HEK293 (cell line): ENCODE measurements around the gene FKBP14.

Experiments used
- CTCF ChIA-PET: fragments of 350-600 bp; formaldehyde crosslinking; extraction: SDS; loops from one replicate; lab custom pipeline; 2021; ENCODE audit warnings: antibody characterized with exemption; lab: Yijun Ruan, JAX
- POLR2A ChIA-PET: fragments of 300-600 bp; formaldehyde crosslinking; extraction: SDS; loops from one replicate; lab custom pipeline; 2020; ENCODE audit warnings: antibody characterized with exemption, inconsistent platforms; lab: Yijun Ruan, JAX
- H3K27ac ChIP-seq: fragments of 200-500 bp; sonication (Bioruptor generic); 2 replicates; pipeline ENCODE4 v1.5.1; 2014; ENCODE audit warnings: low read depth, low read length, control low read depth, inconsistent platforms; ENCODE audit errors: extremely low read depth
- H3K36me3 ChIP-seq, 2 experiments: fragments of 200-500 bp in 1 of 2; sonication (Bioruptor generic) in 1 of 2; 1 replicate in 1 of 2; 2 replicates in 1 of 2; pipeline ENCODE4 v1.5.1; 2014 to 2017; ENCODE audit warnings: inconsistent platforms in 2 of 2, low read length in 2 of 2; ENCODE audit not compliant: control insufficient read depth in 2 of 2, insufficient read depth in 1 of 2
- H3K4me1 ChIP-seq: fragments of 200-500 bp; sonication (Bioruptor generic); 2 replicates; pipeline ENCODE4 v1.5.1; 2014; ENCODE audit warnings: mild to moderate bottlenecking, low read length, inconsistent platforms; ENCODE audit not compliant: control insufficient read depth, insufficient read depth
- H3K4me3 ChIP-seq: 2 replicates; pipeline ENCODE4 v1.5.1; 2011; ENCODE audit warnings: low read depth, mild to moderate bottlenecking, control low read depth, low read length, moderate library complexity
- H3K9me3 ChIP-seq: fragments of 200-500 bp; sonication (Bioruptor generic); 2 replicates; pipeline ENCODE4 v1.5.1; 2014; ENCODE audit warnings: low read depth, low read length, inconsistent platforms; ENCODE audit not compliant: control insufficient read depth, insufficient read depth
- CTCF ChIP-seq: fragments of 450-650 bp; formaldehyde crosslinking; IDR thresholded peaks from 2 replicates; pipeline ENCODE4 v1.5.1; 2016; ENCODE audit warnings: missing biosample characterization, missing genetic modification characterization
- GFI1B ChIP-seq: fragments of 450-650 bp; formaldehyde crosslinking; IDR thresholded peaks from 2 replicates; pipeline ENCODE4 v1.5.1; 2016; ENCODE audit warnings: missing biosample characterization, missing genetic modification characterization
- GLIS1 ChIP-seq: fragments of 450-650 bp; formaldehyde crosslinking; IDR thresholded peaks from 2 replicates; pipeline ENCODE4 v1.5.1; 2016; ENCODE audit warnings: missing biosample characterization, missing genetic modification characterization
- MEIS1 ChIP-seq: sonication (generic); formaldehyde crosslinking; IDR thresholded peaks from 2 replicates; pipeline ENCODE4 v1.8.1; 2022; ENCODE audit warnings: missing genetic modification reagents, mild to moderate bottlenecking, borderline replicate concordance
- PBX3 ChIP-seq: sonication (generic); formaldehyde crosslinking; IDR thresholded peaks from 2 replicates; pipeline ENCODE4 v1.8.1; 2022; ENCODE audit warnings: mild to moderate bottlenecking, moderate library complexity, missing genetic modification reagents
- RBAK ChIP-seq: fragments of 450-650 bp; formaldehyde crosslinking; IDR thresholded peaks from 2 replicates; pipeline ENCODE4 v1.5.1; 2016; ENCODE audit warnings: missing biosample characterization, missing genetic modification characterization
- ZBTB11 ChIP-seq: fragments of 450-650 bp; formaldehyde crosslinking; conservative IDR thresholded peaks from 2 replicates; pipeline ENCODE4 v1.5.1; 2016; ENCODE audit warnings: low read depth, missing biosample characterization, missing genetic modification characterization
- ZBTB8A ChIP-seq: fragments of 450-650 bp; formaldehyde crosslinking; IDR thresholded peaks from 2 replicates; pipeline ENCODE4 v1.5.1; 2016; ENCODE audit warnings: missing biosample characterization, missing genetic modification characterization
- ZEB2 ChIP-seq: fragments of 450-650 bp; formaldehyde crosslinking; IDR thresholded peaks from 2 replicates; pipeline ENCODE4 v1.5.1; 2016; ENCODE audit warnings: missing biosample characterization, missing genetic modification characterization
- ZIC2 ChIP-seq: fragments of 450-650 bp; formaldehyde crosslinking; IDR thresholded peaks from 2 replicates; pipeline ENCODE4 v1.5.1; 2016; ENCODE audit warnings: missing biosample characterization, missing genetic modification characterization
- ZNF121 ChIP-seq: fragments of 450-650 bp; formaldehyde crosslinking; IDR thresholded peaks from 2 replicates; pipeline ENCODE4 v1.5.1; 2016; ENCODE audit warnings: missing biosample characterization, missing genetic modification characterization
- ZNF248 ChIP-seq: fragments of 450-650 bp; formaldehyde crosslinking; IDR thresholded peaks from 2 replicates; pipeline ENCODE4 v1.5.1; 2017; ENCODE audit warnings: missing biosample characterization, missing genetic modification characterization
- ZNF26 ChIP-seq: fragments of 450-650 bp; formaldehyde crosslinking; IDR thresholded peaks from 2 replicates; pipeline ENCODE4 v1.5.1; 2016; ENCODE audit warnings: missing biosample characterization, missing genetic modification characterization
- ZNF302 ChIP-seq: fragments of 450-650 bp; formaldehyde crosslinking; IDR thresholded peaks from 2 replicates; pipeline ENCODE4 v1.5.1; 2016; ENCODE audit warnings: missing biosample characterization, missing genetic modification characterization, low read depth

Gene FKBP14

GRCh38 chr7:30046127-30046770 lies 19.7 kb upstream of the FKBP14 start (continued):
- TF ChIP-seq RBAK (no peak), ZNF121 (tag by site-specific recombination) (no peak)

- Histone ChIP-seq H3K36me3 (peaks cover 4 to 14% of the 10 kb centered on the region in 2 experiments; a peak in 2 of 3 replicates), H3K9me3 (no peaks in the 10 kb centered on the region), H3K4me3 (no peak overlapping the region), H3K27ac (no peak overlapping the region), H3K4me1 (no peaks in the 10 kb centered on the region; the same call in 1 of the 2 replicates)
- TF ChIP-seq ZIC2 (tag by site-specific recombination) (no peak), PBX3 (CRISPR knock-in tag) (no peak), ZBTB11 (tag by site-specific recombination) (no peak)
- ChIA-PET CTCF (interaction anchor here (0.7 kb wide), 1 partner anchor 21 kb away, joined by 4 read pairs; no protein-coding TSS in a partner anchor), POLR2A (interaction anchor here (0.9 kb wide), 1 partner anchor 12 kb away, joined by 3 read pairs; no protein-coding TSS in a partner anchor)
Observed at GRCh38 chr7:30041526-30042269, 15.2 kb upstream of the FKBP14 start.

GRCh38 chr7:30040938-30041337 lies 14.4 kb upstream of the FKBP14 start:
- CTCF ChIA-PET = interaction anchor here (1.4 kb wide), 1 partner anchor 21 kb away, joined by 5 read pairs; no protein-coding TSS in a partner anchor
- POLR2A ChIA-PET = interaction anchor here (0.9 kb wide), 1 partner anchor 12 kb away, joined by 3 read pairs; no protein-coding TSS in a partner anchor
- Histone ChIP-seq H3K4me3 (no peak overlapping the region), H3K4me1 (no peaks in the 10 kb centered on the region; the same call in 1 of the 2 replicates), H3K9me3 (no peaks in the 10 kb centered on the region), H3K36me3 (peaks cover 0 to 7% of the 10 kb centered on the region in 2 experiments; a peak in 1 of 3 replicates), H3K27ac (no peak overlapping the region)
- no peak for TF ChIP-seq GFI1B (tag by site-specific recombination)
- no peak for TF ChIP-seq ZNF121 (tag by site-specific recombination)
- TF ChIP-seq CTCF (tag by site-specific recombination) = no peak
- no peak for TF ChIP-seq ZNF26 (tag by site-specific recombination)
- no peak for TF ChIP-seq ZEB2 (tag by site-specific recombination)
- TF ChIP-seq ZBTB8A = no peak
- TF ChIP-seq GLIS1 (tag by site-specific recombination) = no peak
- TF ChIP-seq MEIS1 = no peak
- TF ChIP-seq ZNF248 (tag by site-specific recombination) = no peak
- no peak for TF ChIP-seq ZNF302
